Effector memory CD4-positive, alpha-beta T cell (primary cell): Measurements from ENCODE around the gene CDK6.

Experiments used
- DNase-seq, 3 donors: peaks; one replicate each; pipeline ENCODE4 v3.0.0-alpha.2; 2020
- H3K27ac ChIP-seq: 2 replicates; pipeline ENCODE4 v1.7.0; 2013; ENCODE audit warnings: mild to moderate bottlenecking, low read length, moderate library complexity; ENCODE audit not compliant: insufficient read depth, poor library complexity, severe bottlenecking
- H3K27me3 ChIP-seq: replicated peaks from 2 replicates; pipeline ENCODE4 v1.7.0; 2013; ENCODE audit warnings: mild to moderate bottlenecking, low read length; ENCODE audit not compliant: insufficient read depth, control insufficient read depth, poor library complexity, severe bottlenecking
- H3K36me3 ChIP-seq: 2 replicates; pipeline ENCODE4 v1.7.0; 2013; ENCODE audit warnings: mild to moderate bottlenecking, low read length, moderate library complexity; ENCODE audit not compliant: control insufficient read depth, insufficient read depth
- H3K4me1 ChIP-seq: 2 replicates; pipeline ENCODE4 v1.7.0; 2013; ENCODE audit warnings: low read length, mild to moderate bottlenecking; ENCODE audit not compliant: control insufficient read depth, insufficient read depth, poor library complexity, severe bottlenecking
- H3K4me3 ChIP-seq: 2 replicates; pipeline ENCODE4 v1.7.0; 2013; ENCODE audit warnings: low read length, low read depth, mild to moderate bottlenecking; ENCODE audit not compliant: insufficient read depth, poor library complexity, severe bottlenecking
- H3K9me3 ChIP-seq: 2 replicates; pipeline ENCODE4 v1.7.0; 2013; ENCODE audit warnings: mild to moderate bottlenecking, low read length, moderate library complexity; ENCODE audit not compliant: control insufficient read depth

The CDK6 gene

DNA sequence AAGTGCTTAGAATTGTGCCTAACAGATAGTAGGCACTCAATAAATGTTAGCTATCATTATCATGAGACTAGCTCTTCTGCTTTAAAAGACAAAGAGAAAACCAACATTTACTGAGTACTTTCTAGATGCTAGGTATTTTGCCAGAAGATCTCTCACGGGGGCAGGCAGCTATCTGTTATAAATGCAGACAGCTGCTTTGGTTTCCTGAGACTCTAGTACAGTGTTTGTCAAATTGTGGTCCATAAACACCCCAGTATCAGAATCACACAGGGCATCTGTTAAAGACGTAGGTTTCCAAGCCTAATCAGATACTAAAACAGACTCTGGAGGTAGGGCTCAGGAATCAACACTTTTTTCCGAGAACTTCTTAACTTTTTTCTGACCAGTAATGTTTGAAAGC, 260.1 kb downstream of the CDK6 start:
- DNase-seq = no peak
- H3K27me3 ChIP-seq = no peaks in the 10 kb centered on the region
- peaks cover 62% of the 10 kb centered on the region for H3K36me3 ChIP-seq

DNA sequence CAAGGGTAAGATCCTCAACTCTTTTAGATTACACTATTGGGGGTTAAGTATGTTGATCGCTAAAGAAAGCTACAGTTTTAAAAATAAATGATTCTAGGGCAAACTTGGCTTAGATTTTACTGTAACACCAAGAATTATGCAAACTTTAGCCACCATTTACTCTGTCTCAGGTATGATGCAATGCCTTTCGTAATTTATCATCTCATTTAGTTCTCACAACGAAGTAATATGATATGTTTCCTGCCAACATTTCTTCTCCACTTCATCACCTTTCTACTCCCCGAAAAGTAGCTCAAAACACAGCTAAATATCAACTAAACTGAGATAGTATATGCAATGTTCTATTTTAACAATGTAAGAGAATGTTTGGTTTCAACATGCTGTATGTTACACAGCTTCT, 267.2 kb downstream of the CDK6 start:
- Histone ChIP-seq H3K27me3 (no peaks in the 10 kb centered on the region), H3K36me3 (peaks cover 47% of the 10 kb centered on the region), H3K4me1 (no peaks in the 10 kb centered on the region), H3K27ac (no peak overlapping the region), H3K4me3 (no peak overlapping the region), H3K9me3 (no peaks in the 10 kb centered on the region)
- DNase-seq = no peak

More for the DNA sequence above, 260.1 kb downstream of the CDK6 start:
- no peak overlapping the region for H3K27ac ChIP-seq
- no peaks in the 10 kb centered on the region for H3K4me1 ChIP-seq
- H3K9me3 ChIP-seq = no peaks in the 10 kb centered on the region
- no peak overlapping the region for H3K4me3 ChIP-seq

DNA sequence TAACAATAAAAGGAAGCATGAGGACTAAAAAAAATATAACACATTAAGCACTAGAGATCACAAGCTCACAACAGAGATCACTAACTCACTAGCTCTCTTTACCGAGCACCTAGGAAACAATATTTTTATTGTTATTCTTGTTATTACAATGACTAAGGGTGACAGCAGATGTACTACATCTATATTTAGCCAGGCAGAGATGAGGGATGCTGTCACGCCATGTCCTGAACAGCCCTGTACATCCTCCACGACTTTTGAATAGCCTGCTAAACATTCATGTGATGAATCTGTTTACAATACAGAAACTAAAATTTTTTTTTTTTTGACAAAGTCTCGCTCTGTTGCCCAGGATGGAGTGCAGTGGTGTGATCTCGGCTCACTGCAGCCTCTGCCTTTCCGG, 268.9 kb downstream of the CDK6 start:
- no peaks in the 10 kb centered on the region for H3K27me3 ChIP-seq
- DNase-seq = no peak
- no peaks in the 10 kb centered on the region for H3K4me1 ChIP-seq
- peaks cover 54% of the 10 kb centered on the region for H3K36me3 ChIP-seq
- H3K9me3 ChIP-seq = no peaks in the 10 kb centered on the region
- no peak overlapping the region for H3K27ac ChIP-seq
- H3K4me3 ChIP-seq = no peak overlapping the region

DNA sequence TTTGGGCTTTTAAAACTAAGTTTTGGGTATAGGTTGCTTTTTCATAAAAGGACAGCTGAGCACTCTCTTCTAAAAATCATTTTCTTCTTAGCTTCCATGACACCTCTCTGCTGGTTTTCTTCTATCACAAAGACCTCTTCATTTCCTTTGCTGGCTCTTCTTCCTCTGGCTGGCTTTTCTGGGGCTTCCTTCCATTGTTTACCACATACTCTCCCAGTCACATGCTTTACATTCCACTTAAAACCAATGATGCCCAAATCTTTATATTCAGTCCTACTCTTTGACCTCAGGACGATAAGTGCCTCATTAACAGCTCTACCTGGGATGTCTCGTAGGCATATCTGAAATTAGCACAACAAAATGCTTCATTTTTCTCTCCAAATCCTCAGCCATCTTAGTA, 273.0 kb downstream of the CDK6 start:
- H3K27me3 ChIP-seq = no peaks in the 10 kb centered on the region
- H3K27ac ChIP-seq = no peak overlapping the region
- no peaks in the 10 kb centered on the region for H3K9me3 ChIP-seq
- H3K36me3 ChIP-seq = peaks cover 52% of the 10 kb centered on the region
- H3K4me1 ChIP-seq = no peaks in the 10 kb centered on the region
- no peak for DNase-seq
- H3K4me3 ChIP-seq = no peak overlapping the region

DNA sequence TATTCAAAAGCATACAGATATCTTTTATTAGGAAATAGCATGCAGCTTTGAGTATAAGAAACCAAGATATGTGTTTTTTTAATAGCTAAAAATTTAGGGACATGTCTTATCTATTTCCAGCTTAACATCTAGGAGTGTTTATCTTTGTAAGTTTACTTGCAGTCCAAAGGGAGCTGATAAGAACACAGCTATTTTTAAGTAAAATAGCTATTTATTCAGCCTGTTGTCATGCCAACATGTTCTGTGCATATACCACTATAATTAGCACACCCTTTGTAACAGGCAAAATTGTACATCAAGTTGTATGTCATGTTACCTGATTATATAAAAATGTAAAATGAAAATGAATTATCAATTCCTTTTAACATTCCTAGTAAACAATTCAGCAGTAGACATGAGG, 275.8 kb downstream of the CDK6 start:
- Histone ChIP-seq H3K9me3 (no peaks in the 10 kb centered on the region), H3K27ac (no peak overlapping the region), H3K36me3 (peaks cover 42% of the 10 kb centered on the region), H3K4me1 (no peaks in the 10 kb centered on the region), H3K27me3 (no peaks in the 10 kb centered on the region), H3K4me3 (no peak overlapping the region)
- no peak for DNase-seq

DNA sequence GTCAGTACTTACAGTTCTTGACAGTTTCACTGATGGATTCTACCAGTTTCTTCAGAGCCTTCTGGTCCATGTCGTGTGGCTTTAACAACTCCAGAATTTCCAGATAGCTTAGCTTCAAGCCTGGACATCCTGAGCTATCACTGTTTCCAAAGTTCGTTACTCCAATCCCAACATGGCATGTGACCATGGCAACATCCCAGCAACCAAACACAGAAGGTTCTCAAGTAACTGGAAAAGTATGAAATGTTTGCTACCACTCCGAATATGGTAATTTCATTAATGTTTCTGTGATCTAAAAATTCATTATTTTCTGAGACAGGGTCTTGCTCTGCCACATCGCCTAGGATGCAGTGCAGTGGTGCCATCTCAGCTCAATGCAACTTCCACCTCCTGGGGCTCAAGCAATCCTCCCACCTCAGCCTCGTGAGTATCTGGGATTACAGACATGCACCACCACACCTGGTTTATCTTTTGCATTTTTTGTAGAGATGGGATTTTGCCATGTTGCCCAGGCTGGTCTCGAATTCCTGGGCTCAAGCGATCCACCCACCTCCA, 278.5 kb downstream of the CDK6 start:
- no peaks in the 10 kb centered on the region for H3K27me3 ChIP-seq
- H3K9me3 ChIP-seq = no peaks in the 10 kb centered on the region
- H3K27ac ChIP-seq = no peak overlapping the region
- no peak for DNase-seq
- no peaks in the 10 kb centered on the region for H3K4me1 ChIP-seq
- H3K36me3 ChIP-seq = peaks cover 25% of the 10 kb centered on the region
- H3K4me3 ChIP-seq = no peak overlapping the region

DNA sequence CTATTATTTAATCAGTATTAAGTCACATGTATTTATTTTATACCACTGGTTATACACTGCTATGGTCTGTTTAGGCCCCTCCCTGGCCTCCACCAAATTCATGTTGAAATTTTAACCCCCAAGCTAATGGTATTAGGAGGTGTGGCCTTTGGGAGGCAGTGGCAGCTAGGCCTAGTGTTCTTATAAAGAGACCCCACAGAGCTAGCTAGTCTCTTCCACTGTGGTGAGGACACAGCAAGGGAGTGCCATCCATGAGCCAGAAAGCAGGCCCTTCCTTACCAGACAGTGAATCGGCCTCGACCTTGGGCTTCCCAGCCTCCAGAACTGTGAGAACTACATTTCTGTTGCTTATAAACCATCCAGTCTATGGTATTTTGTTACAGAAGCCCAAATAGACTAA, 279.1 kb downstream of the CDK6 start:
- H3K9me3 ChIP-seq = no peaks in the 10 kb centered on the region
- no peak for DNase-seq
- no peaks in the 10 kb centered on the region for H3K4me1 ChIP-seq
- no peak overlapping the region for H3K4me3 ChIP-seq
- no peak overlapping the region for H3K27ac ChIP-seq
- no peaks in the 10 kb centered on the region for H3K27me3 ChIP-seq
- peaks cover 20% of the 10 kb centered on the region for H3K36me3 ChIP-seq
